ENCODE results near the gene COL6A3.

DNA sequence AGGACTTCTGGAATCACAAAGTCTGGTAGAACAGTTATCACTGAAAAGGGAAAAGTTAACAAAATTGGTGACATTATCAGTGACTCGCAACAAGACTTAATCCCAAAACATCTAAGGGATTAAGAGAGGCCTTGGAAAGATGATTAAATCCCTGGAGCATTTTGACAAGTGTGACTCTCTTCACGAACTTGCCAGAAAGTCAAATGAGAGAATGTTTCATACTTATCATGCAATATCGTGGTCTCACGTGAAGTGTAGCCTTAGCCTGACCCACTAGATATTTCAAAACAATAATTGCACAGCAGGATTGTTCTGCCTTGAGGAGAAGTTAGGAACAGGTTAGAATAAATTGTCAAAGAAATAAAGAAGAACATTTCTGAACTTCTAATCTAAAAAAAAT, 104.5 kb downstream of the COL6A3 start:
- TF ChIP-seq, protein P1, sequence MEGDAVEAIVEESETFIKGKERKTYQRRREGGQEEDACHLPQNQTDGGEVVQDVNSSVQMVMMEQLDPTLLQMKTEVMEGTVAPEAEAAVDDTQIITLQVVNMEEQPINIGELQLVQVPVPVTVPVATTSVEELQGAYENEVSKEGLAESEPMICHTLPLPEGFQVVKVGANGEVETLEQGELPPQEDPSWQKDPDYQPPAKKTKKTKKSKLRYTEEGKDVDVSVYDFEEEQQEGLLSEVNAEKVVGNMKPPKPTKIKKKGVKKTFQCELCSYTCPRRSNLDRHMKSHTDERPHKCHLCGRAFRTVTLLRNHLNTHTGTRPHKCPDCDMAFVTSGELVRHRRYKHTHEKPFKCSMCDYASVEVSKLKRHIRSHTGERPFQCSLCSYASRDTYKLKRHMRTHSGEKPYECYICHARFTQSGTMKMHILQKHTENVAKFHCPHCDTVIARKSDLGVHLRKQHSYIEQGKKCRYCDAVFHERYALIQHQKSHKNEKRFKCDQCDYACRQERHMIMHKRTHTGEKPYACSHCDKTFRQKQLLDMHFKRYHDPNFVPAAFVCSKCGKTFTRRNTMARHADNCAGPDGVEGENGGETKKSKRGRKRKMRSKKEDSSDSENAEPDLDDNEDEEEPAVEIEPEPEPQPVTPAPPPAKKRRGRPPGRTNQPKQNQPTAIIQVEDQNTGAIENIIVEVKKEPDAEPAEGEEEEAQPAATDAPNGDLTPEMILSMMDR (IDR thresholded peaks at IDR 0.05): no peak
- no peak for TF ChIP-seq POLR2AphosphoS5 (IDR thresholded peaks at IDR 0.05)
